GM10266 (cell line): ENCODE measurements around the gene PTPN12.

ENCODE experiments used
- DNase-seq: peaks from one replicate; pipeline ENCODE4 v3.0.0; 2012; ENCODE audit errors: extremely low spot score
- CTCF ChIP-seq: IDR thresholded peaks from 2 replicates; pipeline ENCODE4 v1.5.1; 2012; ENCODE audit warnings: mild to moderate bottlenecking, low read depth; ENCODE audit not compliant: control insufficient read depth, insufficient read depth; ENCODE audit errors: missing control alignments

The PTPN12 gene

GRCh38 chr7:77570330-77571011 is 33.4 kb downstream of the PTPN12 start:
- TF ChIP-seq CTCF: no peak
- DNase-seq: no peak

GRCh38 chr7:77571801-77572200 is 34.7 kb downstream of the PTPN12 start:
- DNase-seq: no peak
- TF ChIP-seq CTCF: no peak

GRCh38 chr7:77575187-77575586 is 38.1 kb downstream of the PTPN12 start:
- DNase-seq: no peak
- no peak for TF ChIP-seq CTCF

GRCh38 chr7:77576856-77577255 is 39.8 kb downstream of the PTPN12 start:
- no peak for DNase-seq
- TF ChIP-seq CTCF: no peak

GRCh38 chr7:77579797-77580196 is 42.7 kb downstream of the PTPN12 start:
- DNase-seq: no peak
- TF ChIP-seq CTCF: no peak

- no peak for TF ChIP-seq CTCF
- DNase-seq: no peak
These were observed 43.8 kb downstream of the PTPN12 start for GRCh38 chr7:77580762-77581350.

- no peak for DNase-seq
- no peak for TF ChIP-seq CTCF
These were observed 50.2 kb downstream of the PTPN12 start for GRCh38 chr7:77587272-77587671.
